Lower leg skin (tissue), 3 donors: ENCODE results near the gene HCN2.

Experiments used
- CTCF ChIP-seq, 3 donors: fragments of 450-650 bp; IDR thresholded peaks; one replicate each; pipeline ENCODE4 v1.5.1; 2016; ENCODE audit warnings: antibody characterized with exemption in 3 of 3, mild to moderate bottlenecking in 3 of 3, moderate library complexity in 2 of 3
- POLR2A ChIP-seq, 2 donors: fragments of 450-650 bp; IDR thresholded peaks; one replicate each; pipeline ENCODE4 v1.6.1; 2016 to 2017; ENCODE audit warnings: antibody characterized with exemption in 2 of 2, mild to moderate bottlenecking in 1 of 2, moderate library complexity in 1 of 2

GRCh38 chr19:651991-652390 lies 62.3 kb downstream of the HCN2 start:
- TF ChIP-seq CTCF (IDR thresholded peaks at IDR 0.05) (no peak), POLR2A (IDR thresholded peaks at IDR 0.05) (no peak)
